K562 (cell line): Measurements from ENCODE around the gene MBOAT2. TPM values are rescaled to one million over a fixed set of nuclear protein-coding genes. Genes with fewer than 3 reads are reported as not detected.

ENCODE experiments used
- ATAC-seq: fragments of 200-7000 bp; cut with Tn5 transposase; 3 replicates; pipeline ENCODE4 v1.9.1; 2020; ENCODE audit warnings: moderate library complexity
- BruUV-seq: library from RNA; stranded (reverse); fragments of 400-500 nt; replicated peaks from 2 replicates; lab custom pipeline; 2021; lab: Mats Ljungman, UMichigan
- CTCF ChIA-PET: fragments of 300-600 bp; formaldehyde crosslinking; extraction: SDS; loops from one replicate; lab custom pipeline; 2021; ENCODE audit warnings: low intra/inter-chr PET ratio; lab: Yijun Ruan, JAX
- POLR2A ChIA-PET: fragments of 300-600, 350-650 bp; sonication (Branson Sonifier 250); formaldehyde crosslinking; extraction: SDS; loops from one replicate; lab custom pipeline; 2021; ENCODE audit warnings: antibody characterized with exemption, inconsistent platforms; lab: Yijun Ruan, JAX
- DNase-seq, 4 experiments: peaks; one replicate each; pipeline versions ENCODE4 v3.0.0 to v3.0.0-alpha.2; 2011 to 2018; ENCODE audit warnings: low spot score in 3 of 4, mixed read lengths in 3 of 4; ENCODE audit errors: extremely low read depth in 1 of 4
- FAIRE-seq: peaks from 2 replicates; lab custom pipeline; 2011; peaks lifted over from hg19 to GRCh38; lab: Jason Lieb, UNC
- H2AFZ ChIP-seq: 2 replicates; pipeline ENCODE4 v1.6.0; 2011; ENCODE audit warnings: low read depth, low read length, control low read depth, inconsistent platforms
- H3K27ac ChIP-seq: fragments of 200-600 bp; 3 replicates; pipeline ENCODE4 v1.8.0; 2011; ENCODE audit warnings: low read depth, mild to moderate bottlenecking, control low read depth, inconsistent platforms, low read length, moderate library complexity, mixed read lengths; ENCODE audit errors: extremely low read depth
- H3K27me3 ChIP-seq, 2 experiments: fragments of 300-600 bp in 1 of 2; 2 replicates in 1 of 2; 3 replicates in 1 of 2; pipeline versions ENCODE4 v1.6.0 to v1.8.0; 2011; ENCODE audit warnings: inconsistent platforms in 2 of 2, low read length in 2 of 2, mild to moderate bottlenecking in 1 of 2, mixed read lengths in 1 of 2, moderate library complexity in 1 of 2; ENCODE audit not compliant: control insufficient read depth in 2 of 2, insufficient read depth in 2 of 2
- H3K36me3 ChIP-seq: fragments of 300-600 bp; 3 replicates; pipeline ENCODE4 v1.8.0; 2011; ENCODE audit warnings: mild to moderate bottlenecking, low read length, inconsistent platforms; ENCODE audit not compliant: control insufficient read depth, insufficient read depth
- H3K4me1 ChIP-seq, 2 experiments: fragments of 200-600 bp in 1 of 2; replicated peaks in 1 of 2; 2 replicates in 1 of 2; 3 replicates in 1 of 2; pipeline versions ENCODE4 v1.5.1 to v1.8.0; 2011; ENCODE audit warnings: inconsistent platforms in 2 of 2, low read length in 2 of 2, mild to moderate bottlenecking in 1 of 2, mixed read lengths in 1 of 2, moderate library complexity in 1 of 2; ENCODE audit not compliant: control insufficient read depth in 2 of 2, insufficient read depth in 2 of 2
- H3K4me2 ChIP-seq: 2 replicates; pipeline ENCODE4 v1.6.1; 2011; ENCODE audit warnings: low read length, control low read depth, inconsistent platforms, mixed read lengths; ENCODE audit not compliant: insufficient read depth
- H3K4me3 ChIP-seq: fragments of 200-600 bp; sonication (generic), shearing (Covaris generic); 2 replicates; pipeline ENCODE4 v1.5.1; 2016; ENCODE audit warnings: control low read depth, inconsistent platforms
- H3K79me2 ChIP-seq: fragments of 200-600 bp; 3 replicates; pipeline ENCODE4 v1.8.0; 2011; ENCODE audit warnings: low read length, inconsistent platforms; ENCODE audit not compliant: control insufficient read depth, insufficient read depth
- H3K9ac ChIP-seq, 2 experiments: 2 replicates each; pipeline versions ENCODE4 v1.6.0 to v1.6.1; 2011; ENCODE audit warnings: low read depth in 2 of 2, low read length in 2 of 2, control low read depth in 1 of 2, inconsistent platforms in 1 of 2, mild to moderate bottlenecking in 1 of 2, mixed read lengths in 1 of 2; ENCODE audit not compliant: insufficient read depth in 1 of 2
- H3K9me1 ChIP-seq: one replicate; pipeline ENCODE4 v1.6.0; 2011; ENCODE audit warnings: inconsistent platforms, mild to moderate bottlenecking, low read length, moderate library complexity; ENCODE audit not compliant: control insufficient read depth, insufficient read depth
- H3K9me3 ChIP-seq: replicated peaks from 2 replicates; pipeline ENCODE4 v1.5.1; 2011; ENCODE audit warnings: low read depth, low read length, inconsistent platforms; ENCODE audit not compliant: control insufficient read depth, insufficient read depth
- H4K20me1 ChIP-seq: replicated peaks from 2 replicates; pipeline ENCODE4 v1.6.1; 2011; ENCODE audit warnings: low read length, inconsistent platforms, mixed read lengths; ENCODE audit not compliant: control insufficient read depth, insufficient read depth
- CREBBP ChIP-seq: IDR thresholded peaks from one replicate; pipeline ENCODE4 v1.6.1; 2012; ENCODE audit warnings: low read depth, mild to moderate bottlenecking, control low read depth, inconsistent platforms, low read length
- HOXB6 ChIP-seq: fragments of 250-450 bp; sonication (Bioruptor Pico); IDR thresholded peaks from 2 replicates; pipeline ENCODE4 v1.5.1; 2022; ENCODE audit warnings: mild to moderate bottlenecking, borderline replicate concordance
- ILF3 ChIP-seq: fragments of 450-650 bp; IDR thresholded peaks from 2 replicates; pipeline ENCODE4 v1.6.1; 2018; ENCODE audit warnings: antibody characterized with exemption, mild to moderate bottlenecking, moderate library complexity, borderline replicate concordance
- KLF6 ChIP-seq: fragments of 250-450 bp; sonication (Bioruptor Pico); IDR thresholded peaks from 2 replicates; pipeline ENCODE4 v1.4.0; 2020; ENCODE audit warnings: mild to moderate bottlenecking, moderate library complexity, borderline replicate concordance
- NUFIP1 ChIP-seq: fragments of 450-650 bp; IDR thresholded peaks from 2 replicates; pipeline ENCODE4 v1.6.1; 2018; ENCODE audit not compliant: partially characterized antibody
- RUNX1 ChIP-seq: sonication (generic); IDR thresholded peaks from 2 replicates; pipeline ENCODE4 v1.6.1; 2016; ENCODE audit warnings: antibody characterized with exemption, low read depth
- TSC22D4 ChIP-seq: fragments of 450-650 bp; IDR thresholded peaks from 2 replicates; pipeline ENCODE4 v1.6.1; 2016; ENCODE audit warnings: missing genetic modification characterization, missing biosample characterization, control low read depth
- ZBTB43 ChIP-seq: sonication (generic); formaldehyde crosslinking; IDR thresholded peaks from 2 replicates; pipeline ENCODE4 v1.8.0; 2023; ENCODE audit warnings: mild to moderate bottlenecking, missing genetic modification reagents
- ZKSCAN8 ChIP-seq: fragments of 200-800 bp; sonication (Bioruptor generic); IDR thresholded peaks from 2 replicates; pipeline ENCODE4 v1.6.1; 2016; ENCODE audit warnings: missing genetic modification characterization, missing compliant biosample characterization
- ZNF134 ChIP-seq: fragments of 250-450 bp; sonication (Bioruptor Pico); conservative IDR thresholded peaks from 2 replicates; pipeline ENCODE4 v1.4.0; 2020
- ZNF354B ChIP-seq: fragments of 250-450 bp; sonication (Bioruptor Pico); IDR thresholded peaks from 2 replicates; pipeline ENCODE4 v1.4.0; 2020
- ZNF431 ChIP-seq: sonication (generic); formaldehyde crosslinking; IDR thresholded peaks from 2 replicates; pipeline ENCODE4 v1.8.0; 2022; ENCODE audit warnings: mild to moderate bottlenecking, missing genetic modification reagents
- ZNF668 ChIP-seq: fragments of 250-450 bp; sonication (Bioruptor Pico); IDR thresholded peaks from 2 replicates; pipeline ENCODE4 v1.8.0; 2022; ENCODE audit warnings: mild to moderate bottlenecking, inconsistent platforms
- WGBS: fragments of 100-300 bp; shearing (Covaris generic); methylation state at CpG from one replicate; pipeline ENCODE4 v1.1.6; 2016; ENCODE audit warnings: low coverage, mixed read lengths; ENCODE audit not compliant: insufficient coverage; ENCODE audit errors: missing lambda C conversion rate; 5-methylcytosine and 5-hydroxymethylcytosine counted together
- in situ Hi-C: fragments of 300-500 bp; cut with MboI; formaldehyde crosslinking; loops from 4 replicates; pipeline ENCODE4 v1.15.0; 2018; ENCODE audit warnings: inconsistent platforms, mixed read lengths
- intact Hi-C: fragments of 100-400 bp; cut with micrococcal nuclease; formaldehyde crosslinking; loops from 2 replicates; pipeline ENCODE4 v1.14.2; 2022
- polyA plus RNA-seq, 8 experiments: library from polyadenylated mRNA; depleted of rRNA in 4 of 8; stranded (reverse) in 5 of 8; unstranded in 3 of 8; fragments of >200 nt; fragmentation: Nextera tagmentation in 2 of 8; fragmentation: Illumina TruSeq in 1 of 8; extraction: Ambion mirVana in 2 of 8; extraction: Trizol in 1 of 8; gene quantifications; 2 replicates each; pipeline versions ENCODE4 v1.2.1 to v1.2.3, GENCODE V29; 2011 to 2014; ENCODE audit warnings: inconsistent platforms in 1 of 8, missing spikeins in 1 of 8
- total RNA-seq, 7 experiments: library from RNA; depleted of rRNA in 6 of 7; stranded (reverse); fragments of >200 nt in 6 of 7; fragmentation: Illumina TruSeq in 2 of 7; extraction: Trizol in 2 of 7; gene quantifications; 2 replicates each; pipeline versions ENCODE4 v1.2.1 to v1.2.3, GENCODE V29; 2011 to 2021; ENCODE audit warnings: low replicate concordance in 1 of 7
- TF ChIP-seq, protein P1 (sequence below): fragments of 450-650 bp; conservative IDR thresholded peaks from 2 replicates; pipeline ENCODE4 v1.6.1; 2016; ENCODE audit warnings: missing genetic modification characterization, low read depth, mild to moderate bottlenecking, missing compliant biosample characterization, moderate library complexity
- TF ChIP-seq, protein P2 (sequence below): sonication (generic); formaldehyde crosslinking; IDR thresholded peaks from 2 replicates; pipeline ENCODE4 v1.8.0; 2022; ENCODE audit warnings: mild to moderate bottlenecking, missing genetic modification reagents

Gene MBOAT2
- total and polyA plus RNA-seq, 9 of the 15 experiments (the other 6 are each of a cell fraction or from before 2014, with no cell fraction given): 8.4 to 122 (median 27.6) TPM

DNA sequence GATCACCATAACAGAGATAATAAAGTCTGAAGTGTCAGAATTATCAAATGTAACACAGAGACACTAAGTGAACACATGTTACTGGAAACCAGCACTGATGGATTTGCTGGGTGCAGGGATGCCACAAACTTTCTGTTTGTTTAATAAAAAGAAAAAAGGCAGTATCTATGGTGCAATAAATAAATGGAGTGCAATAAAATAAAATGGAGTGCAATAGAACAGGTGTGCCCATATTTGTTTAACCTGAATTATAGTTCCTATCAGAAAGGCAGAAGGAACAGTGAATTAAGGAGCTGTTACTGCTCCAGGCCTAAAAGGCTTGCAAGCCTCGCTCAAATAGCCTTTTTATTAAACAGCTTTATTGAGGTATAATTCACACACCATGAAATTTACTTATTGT is 85.1 kb downstream of the MBOAT2 start:
- POLR2A ChIA-PET: interaction anchor here (0.6 kb wide), 1 partner anchor 28 kb away, joined by 3 read pairs; no protein-coding TSS in a partner anchor
- H3K9me3 ChIP-seq: 0 out of 2 replicates have a peak, but pooled peaks cover 4% of the 10 kb centered on the region
- H3K9me1 ChIP-seq: no peaks in the 10 kb centered on the region
- no TSS peak for BruUV-seq
- H3K4me3 ChIP-seq: no peak overlapping the region
- WGBS: 86% methylated on average over 1 of the region's 1 CpG
- peaks cover 0 to 12% of the 10 kb centered on the region in 2 experiments; a peak in 4 of 5 replicates for H3K4me1 ChIP-seq
- H3K27me3 ChIP-seq: no peaks in the 10 kb centered on the region
- CTCF ChIA-PET: no interaction called here
- no peak overlapping the region for H3K4me2 ChIP-seq
- FAIRE-seq: no peak
- in situ Hi-C loops (no loop called here), intact Hi-C loops (no loop called here)
- no peak for DNase-seq
- peaks cover 10% of the 10 kb centered on the region; the same call in 2 of the 3 replicates for H3K79me2 ChIP-seq
- H3K36me3 ChIP-seq: peaks cover 9% of the 10 kb centered on the region
- no peak overlapping the region for H2AFZ ChIP-seq
- no peak for ATAC-seq
- no peaks in the 10 kb centered on the region for H4K20me1 ChIP-seq
- H3K27ac ChIP-seq: no peak overlapping the region
- H3K9ac ChIP-seq: no peak overlapping the region
- TF ChIP-seq, protein P1, sequence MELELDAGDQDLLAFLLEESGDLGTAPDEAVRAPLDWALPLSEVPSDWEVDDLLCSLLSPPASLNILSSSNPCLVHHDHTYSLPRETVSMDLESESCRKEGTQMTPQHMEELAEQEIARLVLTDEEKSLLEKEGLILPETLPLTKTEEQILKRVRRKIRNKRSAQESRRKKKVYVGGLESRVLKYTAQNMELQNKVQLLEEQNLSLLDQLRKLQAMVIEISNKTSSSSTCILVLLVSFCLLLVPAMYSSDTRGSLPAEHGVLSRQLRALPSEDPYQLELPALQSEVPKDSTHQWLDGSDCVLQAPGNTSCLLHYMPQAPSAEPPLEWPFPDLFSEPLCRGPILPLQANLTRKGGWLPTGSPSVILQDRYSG (tag): no peak
- TF ChIP-seq ZNF668 (CRISPR knock-in tag): no peak
- TF ChIP-seq ZNF354B: no peak
- TF ChIP-seq ZBTB43 (CRISPR knock-in tag): no peak
- no peak for TF ChIP-seq KLF6 (CRISPR knock-in tag)
- no peak for TF ChIP-seq CREBBP
- no peak for TF ChIP-seq ZNF134 (CRISPR knock-in tag)
- no peak for TF ChIP-seq RUNX1
- TF ChIP-seq HOXB6 (CRISPR knock-in tag): no peak
- no peak for TF ChIP-seq ZKSCAN8
- TF ChIP-seq ZNF431 (CRISPR knock-in tag): no peak
- TF ChIP-seq ILF3: no peak
- no peak for TF ChIP-seq NUFIP1
- TF ChIP-seq, protein P2, sequence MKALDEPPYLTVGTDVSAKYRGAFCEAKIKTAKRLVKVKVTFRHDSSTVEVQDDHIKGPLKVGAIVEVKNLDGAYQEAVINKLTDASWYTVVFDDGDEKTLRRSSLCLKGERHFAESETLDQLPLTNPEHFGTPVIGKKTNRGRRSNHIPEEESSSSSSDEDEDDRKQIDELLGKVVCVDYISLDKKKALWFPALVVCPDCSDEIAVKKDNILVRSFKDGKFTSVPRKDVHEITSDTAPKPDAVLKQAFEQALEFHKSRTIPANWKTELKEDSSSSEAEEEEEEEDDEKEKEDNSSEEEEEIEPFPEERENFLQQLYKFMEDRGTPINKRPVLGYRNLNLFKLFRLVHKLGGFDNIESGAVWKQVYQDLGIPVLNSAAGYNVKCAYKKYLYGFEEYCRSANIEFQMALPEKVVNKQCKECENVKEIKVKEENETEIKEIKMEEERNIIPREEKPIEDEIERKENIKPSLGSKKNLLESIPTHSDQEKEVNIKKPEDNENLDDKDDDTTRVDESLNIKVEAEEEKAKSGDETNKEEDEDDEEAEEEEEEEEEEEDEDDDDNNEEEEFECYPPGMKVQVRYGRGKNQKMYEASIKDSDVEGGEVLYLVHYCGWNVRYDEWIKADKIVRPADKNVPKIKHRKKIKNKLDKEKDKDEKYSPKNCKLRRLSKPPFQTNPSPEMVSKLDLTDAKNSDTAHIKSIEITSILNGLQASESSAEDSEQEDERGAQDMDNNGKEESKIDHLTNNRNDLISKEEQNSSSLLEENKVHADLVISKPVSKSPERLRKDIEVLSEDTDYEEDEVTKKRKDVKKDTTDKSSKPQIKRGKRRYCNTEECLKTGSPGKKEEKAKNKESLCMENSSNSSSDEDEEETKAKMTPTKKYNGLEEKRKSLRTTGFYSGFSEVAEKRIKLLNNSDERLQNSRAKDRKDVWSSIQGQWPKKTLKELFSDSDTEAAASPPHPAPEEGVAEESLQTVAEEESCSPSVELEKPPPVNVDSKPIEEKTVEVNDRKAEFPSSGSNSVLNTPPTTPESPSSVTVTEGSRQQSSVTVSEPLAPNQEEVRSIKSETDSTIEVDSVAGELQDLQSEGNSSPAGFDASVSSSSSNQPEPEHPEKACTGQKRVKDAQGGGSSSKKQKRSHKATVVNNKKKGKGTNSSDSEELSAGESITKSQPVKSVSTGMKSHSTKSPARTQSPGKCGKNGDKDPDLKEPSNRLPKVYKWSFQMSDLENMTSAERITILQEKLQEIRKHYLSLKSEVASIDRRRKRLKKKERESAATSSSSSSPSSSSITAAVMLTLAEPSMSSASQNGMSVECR: no peak
- no peak for TF ChIP-seq TSC22D4
